ENCODE data around the gene LRRC75A. TPM values are rescaled to one million over a fixed set of nuclear protein-coding genes. Genes with fewer than 3 reads are reported as not detected.
"Not testable (repeated sequence)": the region's sequence is repeated elsewhere in the genome, so short reads cannot be mapped to it uniquely, and the experiment has no call there.

The LRRC75A gene
- total and polyA plus RNA-seq, 9 donors, result 5.7 to 12.5 (median 7.5) TPM

- Histone ChIP-seq H3K4me3 (ENCODE audit: low read length) (no peak overlapping the region), H3K27me3 (ENCODE audit: control insufficient read depth, insufficient read depth, low read length) (no peaks in the 10 kb centered on the region), H3K9me3 (replicated peaks; ENCODE audit: control insufficient read depth, low read depth, low read length) (no peaks in the 10 kb centered on the region), H3K36me3 (ENCODE audit: control insufficient read depth, insufficient read depth, low read length) (peaks cover 32% of the 10 kb centered on the region), H3K4me1 (ENCODE audit: control insufficient read depth, insufficient read depth, low read length) (no peaks in the 10 kb centered on the region), H3K27ac (ENCODE audit: low read length) (no peak overlapping the region)
- WGBS (ENCODE audit: insufficient coverage), result 52% methylated on average over 2 of the region's 5 CpGs
- DNase-seq, result no peak
These were observed 35.8 kb downstream of the LRRC75A start for GRCh38 chr17:16455997-16456741.

GRCh38 chr17:16453493-16453851, 38.5 kb downstream of the LRRC75A start:
- peaks cover 39% of the 10 kb centered on the region for H3K36me3 ChIP-seq (ENCODE audit: control insufficient read depth, insufficient read depth, low read length)
- H3K4me3 ChIP-seq (ENCODE audit: low read length), result no peak overlapping the region
- 88% methylated on average over 4 of the region's 4 CpGs for WGBS (ENCODE audit: insufficient coverage)
- no peak for DNase-seq
- no peaks in the 10 kb centered on the region for H3K4me1 ChIP-seq (ENCODE audit: control insufficient read depth, insufficient read depth, low read length)
- no peaks in the 10 kb centered on the region for H3K27me3 ChIP-seq (ENCODE audit: control insufficient read depth, insufficient read depth, low read length)
- H3K27ac ChIP-seq (ENCODE audit: low read length), result no peak overlapping the region
- no peaks in the 10 kb centered on the region for H3K9me3 ChIP-seq (replicated peaks; ENCODE audit: control insufficient read depth, low read depth, low read length)

GRCh38 chr17:16452268-16452667, 39.7 kb downstream of the LRRC75A start:
- not testable (repeated sequence) for DNase-seq; H3K27ac ChIP-seq (ENCODE audit: low read length); H3K4me3 ChIP-seq (ENCODE audit: low read length); H3K4me1 ChIP-seq (ENCODE audit: control insufficient read depth, insufficient read depth, low read length); H3K9me3 ChIP-seq (replicated peaks; ENCODE audit: control insufficient read depth, low read depth, low read length); H3K27me3 ChIP-seq (ENCODE audit: control insufficient read depth, insufficient read depth, low read length)
- peaks cover 45% of the 10 kb centered on the region for H3K36me3 ChIP-seq (ENCODE audit: control insufficient read depth, insufficient read depth, low read length)
- 100% methylated on average over 1 of the region's 8 CpGs for WGBS (ENCODE audit: insufficient coverage)

GRCh38 chr17:16450028-16450427, 42.0 kb downstream of the LRRC75A start:
- Histone ChIP-seq H3K36me3 (ENCODE audit: control insufficient read depth, insufficient read depth, low read length) (peaks cover 54% of the 10 kb centered on the region), H3K4me3 (ENCODE audit: low read length) (no peak overlapping the region), H3K9me3 (replicated peaks; ENCODE audit: control insufficient read depth, low read depth, low read length) (no peaks in the 10 kb centered on the region), H3K27ac (ENCODE audit: low read length) (no peak overlapping the region), H3K4me1 (ENCODE audit: control insufficient read depth, insufficient read depth, low read length) (peaks cover 6% of the 10 kb centered on the region), H3K27me3 (ENCODE audit: control insufficient read depth, insufficient read depth, low read length) (no peaks in the 10 kb centered on the region)
- WGBS (ENCODE audit: insufficient coverage), result 100% methylated on average over 1 of the region's 4 CpGs
- DNase-seq, result no peak

- H3K9me3 ChIP-seq (replicated peaks; ENCODE audit: control insufficient read depth, low read depth, low read length), result no peaks in the 10 kb centered on the region
- peaks cover 59% of the 10 kb centered on the region for H3K36me3 ChIP-seq (ENCODE audit: control insufficient read depth, insufficient read depth, low read length)
- H3K4me3 ChIP-seq (ENCODE audit: low read length), result no peak overlapping the region
- 84% methylated on average over 7 of the region's 11 CpGs for WGBS (ENCODE audit: insufficient coverage)
- no peaks in the 10 kb centered on the region for H3K27me3 ChIP-seq (ENCODE audit: control insufficient read depth, insufficient read depth, low read length)
- H3K27ac ChIP-seq (ENCODE audit: low read length), result no peak overlapping the region
- H3K4me1 ChIP-seq (ENCODE audit: control insufficient read depth, insufficient read depth, low read length), result peaks cover 13% of the 10 kb centered on the region
- no peak for DNase-seq
These were observed 42.8 kb downstream of the LRRC75A start for GRCh38 chr17:16449121-16449570.

GRCh38 chr17:16448490-16448889, 43.5 kb downstream of the LRRC75A start:
- Histone ChIP-seq H3K27me3 (ENCODE audit: control insufficient read depth, insufficient read depth, low read length) (no peaks in the 10 kb centered on the region), H3K4me3 (ENCODE audit: low read length) (no peak overlapping the region), H3K4me1 (ENCODE audit: control insufficient read depth, insufficient read depth, low read length) (peaks cover 19% of the 10 kb centered on the region), H3K36me3 (ENCODE audit: control insufficient read depth, insufficient read depth, low read length) (peaks cover 60% of the 10 kb centered on the region), H3K9me3 (replicated peaks; ENCODE audit: control insufficient read depth, low read depth, low read length) (no peaks in the 10 kb centered on the region), H3K27ac (ENCODE audit: low read length) (no peak overlapping the region)
- WGBS (ENCODE audit: insufficient coverage), result 88% methylated on average over 4 of the region's 6 CpGs
- DNase-seq, result no peak

- Histone ChIP-seq H3K36me3 (ENCODE audit: control insufficient read depth, insufficient read depth, low read length) (peaks cover 67% of the 10 kb centered on the region), H3K4me3 (ENCODE audit: low read length) (no peak overlapping the region), H3K9me3 (replicated peaks; ENCODE audit: control insufficient read depth, low read depth, low read length) (no peaks in the 10 kb centered on the region), H3K27me3 (ENCODE audit: control insufficient read depth, insufficient read depth, low read length) (no peaks in the 10 kb centered on the region), H3K4me1 (ENCODE audit: control insufficient read depth, insufficient read depth, low read length) (peaks cover 27% of the 10 kb centered on the region), H3K27ac (ENCODE audit: low read length) (no peak overlapping the region)
- no peak for DNase-seq
- WGBS (ENCODE audit: insufficient coverage), result 91% methylated on average over 7 of the region's 8 CpGs
These were observed 44.3 kb downstream of the LRRC75A start for GRCh38 chr17:16447676-16448075.

GRCh38 chr17:16446338-16446983, 45.5 kb downstream of the LRRC75A start:
- DNase-seq, result no peak
- 80% methylated on average over 8 of the region's 12 CpGs for WGBS (ENCODE audit: insufficient coverage)
- Histone ChIP-seq H3K9me3 (replicated peaks; ENCODE audit: control insufficient read depth, low read depth, low read length) (no peaks in the 10 kb centered on the region), H3K4me1 (ENCODE audit: control insufficient read depth, insufficient read depth, low read length) (peaks cover 36% of the 10 kb centered on the region), H3K4me3 (ENCODE audit: low read length) (no peak overlapping the region), H3K36me3 (ENCODE audit: control insufficient read depth, insufficient read depth, low read length) (peaks cover 77% of the 10 kb centered on the region), H3K27me3 (ENCODE audit: control insufficient read depth, insufficient read depth, low read length) (no peaks in the 10 kb centered on the region), H3K27ac (ENCODE audit: low read length) (no peak overlapping the region)

- peaks cover 81% of the 10 kb centered on the region for H3K36me3 ChIP-seq (ENCODE audit: control insufficient read depth, insufficient read depth, low read length)
- H3K9me3 ChIP-seq (replicated peaks; ENCODE audit: control insufficient read depth, low read depth, low read length), result no peaks in the 10 kb centered on the region
- H3K4me3 ChIP-seq (ENCODE audit: low read length), result no peak overlapping the region
- H3K4me1 ChIP-seq (ENCODE audit: control insufficient read depth, insufficient read depth, low read length), result peaks cover 50% of the 10 kb centered on the region
- no peak for DNase-seq
- no peaks in the 10 kb centered on the region for H3K27me3 ChIP-seq (ENCODE audit: control insufficient read depth, insufficient read depth, low read length)
- 70% methylated on average over 2 of the region's 6 CpGs for WGBS (ENCODE audit: insufficient coverage)
- H3K27ac ChIP-seq (ENCODE audit: low read length), result peak overlapping the region; percentile 25
These were observed 47.6 kb downstream of the LRRC75A start for GRCh38 chr17:16444258-16444886.

GRCh38 chr17:16443511-16444257, 48.3 kb downstream of the LRRC75A start:
- no peak for DNase-seq
- 78% methylated on average over 24 of the region's 27 CpGs for WGBS (ENCODE audit: insufficient coverage)
- Histone ChIP-seq H3K36me3 (ENCODE audit: control insufficient read depth, insufficient read depth, low read length) (peaks cover 74% of the 10 kb centered on the region), H3K9me3 (replicated peaks; ENCODE audit: control insufficient read depth, low read depth, low read length) (no peaks in the 10 kb centered on the region), H3K27me3 (ENCODE audit: control insufficient read depth, insufficient read depth, low read length) (no peaks in the 10 kb centered on the region), H3K4me1 (ENCODE audit: control insufficient read depth, insufficient read depth, low read length) (peaks cover 50% of the 10 kb centered on the region), H3K27ac (ENCODE audit: low read length) (peak overlapping the region; percentile 25), H3K4me3 (ENCODE audit: low read length) (no peak overlapping the region)

Data from muscle of leg (tissue), 11 donors.